Activated naive CD4-positive, alpha-beta T cell treated with Interleukin-2 at 50 U/mL for 16 hours (primary cell): ENCODE data around the gene CCDC110.

Experiments
- DNase-seq: peaks from one replicate; pipeline ENCODE4 v3.0.0-alpha.2; 2020

CCDC110 gene

DNA sequence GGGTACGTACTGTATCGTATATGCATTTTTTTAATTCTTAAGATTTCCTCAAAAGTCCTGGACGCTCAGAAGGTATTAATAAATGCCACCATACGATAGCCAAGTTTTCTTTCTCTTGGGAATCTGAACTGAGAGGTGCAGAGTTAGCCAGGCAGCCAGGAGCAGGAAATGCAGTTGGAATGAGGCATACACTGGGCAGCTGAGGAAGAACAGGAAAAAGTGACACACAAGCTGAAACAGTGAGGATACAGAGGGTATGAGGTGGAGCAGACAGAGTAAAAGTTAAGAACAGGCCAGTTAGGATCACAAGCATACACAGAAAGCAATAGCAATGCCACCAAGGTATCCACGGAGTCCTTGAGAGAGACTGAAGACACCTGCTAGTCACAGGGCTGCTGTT lies 59.1 kb downstream of the CCDC110 start:
- no peak for DNase-seq

DNA sequence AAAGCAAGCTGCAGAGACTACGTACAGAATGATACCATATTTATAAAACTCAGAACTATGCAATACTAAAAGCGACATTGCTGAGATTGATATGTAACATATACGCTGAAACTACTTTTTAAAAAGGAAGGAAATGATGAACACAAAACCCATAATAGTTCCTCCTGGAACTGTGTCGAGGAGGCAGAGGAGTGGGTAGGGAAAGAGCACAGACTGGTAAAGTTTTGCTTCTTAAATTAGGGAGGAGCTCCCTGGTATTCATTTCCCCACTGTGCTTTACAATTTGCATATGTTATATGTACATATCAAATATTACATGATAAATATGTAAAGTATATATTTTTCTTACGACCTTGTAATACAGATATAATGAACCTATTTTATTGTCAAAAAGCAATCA lies 59.7 kb downstream of the CCDC110 start:
- no peak for DNase-seq

DNA sequence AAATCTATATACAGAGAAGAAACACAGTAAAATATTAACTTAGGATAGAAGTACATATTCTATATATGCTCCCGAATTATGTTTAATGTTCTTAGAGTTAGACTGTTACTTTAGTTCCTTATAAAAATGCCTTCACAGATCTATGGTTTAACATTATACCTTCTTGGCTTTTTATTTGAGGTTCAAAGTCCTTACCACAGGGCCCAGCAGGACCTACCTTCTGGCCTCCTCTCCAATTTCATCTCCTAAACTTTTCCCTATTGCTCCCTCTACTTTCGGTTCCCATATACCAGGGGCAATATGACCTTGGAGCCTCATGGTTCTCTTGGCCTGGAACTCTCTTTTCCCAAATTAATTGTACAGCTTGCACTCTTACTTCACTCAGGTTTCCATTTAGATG lies 63.1 kb downstream of the CCDC110 start:
- no peak for DNase-seq

DNA sequence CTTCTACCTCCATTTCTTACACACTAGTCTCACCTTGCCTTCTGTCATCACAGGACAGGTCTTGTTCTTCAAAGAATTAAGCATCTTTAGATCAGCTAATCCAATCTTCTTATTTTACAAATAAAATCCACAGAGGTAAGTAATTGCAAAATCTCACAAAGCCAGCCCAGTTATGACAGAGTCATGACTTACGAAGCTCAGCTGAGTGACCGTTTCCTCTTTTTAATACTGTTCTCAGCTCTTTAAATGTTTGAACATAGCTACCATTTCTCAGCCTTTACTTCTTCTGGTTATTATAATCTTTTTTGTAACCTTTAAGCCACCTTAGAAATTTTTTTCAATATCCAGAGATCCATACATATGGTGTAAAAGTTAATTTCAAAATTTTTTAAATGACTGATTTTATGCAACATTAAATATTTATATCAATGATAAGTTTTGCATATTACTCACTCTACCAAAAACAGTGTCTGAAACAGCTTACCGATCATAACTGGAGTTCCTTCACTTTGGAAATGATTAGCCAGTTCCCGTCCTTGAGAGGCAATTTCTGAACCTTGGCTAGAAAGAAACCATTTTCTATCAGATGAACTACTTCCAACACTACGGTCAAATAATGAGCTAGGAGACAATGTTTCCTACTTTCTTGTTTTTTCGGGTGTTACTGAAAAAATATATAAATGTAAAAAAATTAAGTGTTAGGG lies 66.1 kb downstream of the CCDC110 start:
- no peak for DNase-seq

DNA sequence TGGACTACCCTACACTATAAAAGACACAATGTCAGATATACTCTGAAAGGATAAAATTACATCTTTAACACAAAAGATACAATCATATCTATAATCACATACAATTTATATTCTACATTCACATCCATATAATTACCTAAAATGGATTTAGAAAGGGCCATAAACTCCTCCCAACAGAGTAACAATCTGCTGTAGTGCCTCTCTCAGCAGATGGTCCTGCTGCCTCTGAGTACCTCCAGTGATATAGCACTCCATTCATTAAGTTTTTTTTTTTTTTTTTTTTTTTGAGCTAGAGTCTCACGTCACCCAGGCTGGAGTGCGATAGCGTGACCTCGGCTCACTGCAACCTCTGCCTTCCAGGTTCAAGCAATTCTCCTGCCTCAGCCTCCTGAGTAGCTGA lies 67.5 kb downstream of the CCDC110 start:
- no peak for DNase-seq

DNA sequence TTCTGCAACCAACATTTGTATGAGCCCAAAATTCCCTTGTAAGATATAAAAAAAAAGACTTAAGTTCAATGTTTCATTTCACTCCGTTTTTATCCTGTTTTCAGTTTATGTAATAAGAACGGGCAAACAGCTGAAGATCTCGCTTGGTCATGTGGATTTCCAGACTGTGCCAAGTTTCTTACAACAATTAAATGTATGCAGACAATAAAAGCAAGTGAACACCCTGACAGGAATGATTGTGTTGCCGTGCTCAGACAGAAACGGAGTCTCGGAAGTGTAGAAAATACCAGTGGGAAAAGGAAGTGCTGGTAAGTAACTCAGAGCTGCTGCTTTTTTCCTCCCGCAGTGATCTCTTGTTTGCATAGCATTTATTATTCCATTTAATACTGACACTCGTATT lies 72.1 kb downstream of the CCDC110 start:
- no peak for DNase-seq

DNA sequence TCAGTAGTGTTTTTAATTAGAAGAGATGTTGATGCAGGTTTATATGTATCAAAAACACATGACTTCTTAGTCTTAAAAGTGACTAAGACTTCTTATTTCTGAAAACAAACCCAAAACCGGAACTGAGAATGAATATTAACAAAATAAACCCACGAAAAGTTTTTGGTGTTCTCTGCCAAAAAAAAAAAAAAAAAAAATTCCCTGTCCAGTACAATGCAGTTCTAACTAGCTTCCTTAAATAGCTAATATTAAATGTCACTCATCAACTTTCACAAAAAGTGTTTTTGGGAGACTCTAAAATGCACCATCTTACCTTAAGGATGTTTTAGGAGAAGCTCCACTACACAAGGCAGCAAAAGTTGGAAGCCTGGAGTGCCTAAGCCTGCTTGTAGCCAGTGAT lies 72.9 kb downstream of the CCDC110 start:
- DNase-seq, result no peak

DNA sequence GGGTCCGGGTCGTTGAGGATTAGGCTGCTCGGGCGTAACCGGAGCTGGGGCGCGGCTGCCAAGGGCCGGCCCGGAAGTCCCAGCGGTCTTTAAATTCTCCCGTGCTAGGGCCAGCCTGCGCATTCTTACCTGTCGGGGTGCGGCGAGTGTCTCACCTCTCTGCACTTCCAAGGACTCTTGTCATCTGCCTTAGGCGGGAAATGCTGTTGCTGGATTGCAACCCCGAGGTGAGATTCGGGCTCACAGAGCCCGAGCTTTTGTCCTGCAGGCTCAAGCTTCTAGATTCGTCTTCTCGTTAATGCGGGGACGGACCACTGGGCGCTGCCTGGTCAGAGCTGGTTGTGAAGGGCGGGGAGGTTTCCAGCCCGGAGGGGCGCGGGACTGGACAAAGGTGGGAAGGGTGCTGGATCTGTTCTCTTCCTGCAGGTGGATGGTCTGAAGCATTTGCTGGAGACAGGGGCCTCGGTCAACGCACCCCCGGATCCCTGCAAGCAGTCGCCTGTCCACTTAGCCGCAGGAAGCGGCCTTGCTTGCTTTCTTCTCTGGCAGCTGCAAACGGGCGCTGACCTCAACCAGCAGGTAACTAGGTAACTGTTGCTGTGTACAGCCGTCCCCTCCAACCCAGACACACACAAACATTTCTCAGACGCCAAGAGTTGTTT lies 74.7 kb downstream of the CCDC110 start, which contains the start of gene ANKRD37:
TSS of gene ANKRD37 (plus strand) at position 118 of the 662 bp plus-strand sequence. CDS start at position 201, 83 bp downstream.
- no peak for DNase-seq

DNA sequence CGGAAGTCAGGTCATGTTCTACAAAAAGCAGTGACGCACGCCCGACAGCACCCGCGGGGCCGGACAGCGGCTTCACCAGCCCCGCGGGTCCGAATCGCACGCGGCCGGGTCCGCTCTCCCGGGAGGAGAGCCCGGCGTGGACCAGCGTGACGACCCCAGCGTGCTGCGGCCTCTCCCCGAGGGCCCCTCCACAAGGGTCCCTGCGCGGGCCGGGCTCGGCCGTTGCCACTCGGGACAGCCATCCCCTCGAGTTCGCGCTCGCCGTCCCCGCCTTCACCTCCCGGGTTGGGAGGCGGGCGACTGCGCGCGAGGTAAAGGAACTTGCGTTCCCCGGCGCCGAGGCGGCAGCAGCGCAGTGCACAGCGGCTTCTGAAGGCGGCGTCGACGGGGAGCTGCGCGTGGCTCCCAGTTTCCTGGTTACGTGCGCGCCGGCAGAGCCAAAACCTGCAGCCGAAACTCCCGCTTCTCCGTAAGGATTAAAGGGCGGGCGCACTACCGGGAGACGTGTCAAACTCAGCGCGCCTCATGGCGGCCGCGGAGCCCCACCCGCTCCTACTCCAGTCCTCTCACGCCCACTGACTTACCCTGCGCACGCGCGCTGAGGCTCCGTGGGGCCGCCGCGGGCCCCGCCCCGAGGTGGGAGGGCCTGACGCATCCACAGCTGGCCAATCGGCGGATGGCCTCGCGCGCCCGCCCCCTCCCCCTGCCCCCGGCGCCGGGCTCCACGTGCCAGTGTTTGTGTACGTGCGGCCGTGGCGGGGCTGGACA lies 75.4 kb downstream of the CCDC110 start:
- peak; percentile 98 for DNase-seq

DNA sequence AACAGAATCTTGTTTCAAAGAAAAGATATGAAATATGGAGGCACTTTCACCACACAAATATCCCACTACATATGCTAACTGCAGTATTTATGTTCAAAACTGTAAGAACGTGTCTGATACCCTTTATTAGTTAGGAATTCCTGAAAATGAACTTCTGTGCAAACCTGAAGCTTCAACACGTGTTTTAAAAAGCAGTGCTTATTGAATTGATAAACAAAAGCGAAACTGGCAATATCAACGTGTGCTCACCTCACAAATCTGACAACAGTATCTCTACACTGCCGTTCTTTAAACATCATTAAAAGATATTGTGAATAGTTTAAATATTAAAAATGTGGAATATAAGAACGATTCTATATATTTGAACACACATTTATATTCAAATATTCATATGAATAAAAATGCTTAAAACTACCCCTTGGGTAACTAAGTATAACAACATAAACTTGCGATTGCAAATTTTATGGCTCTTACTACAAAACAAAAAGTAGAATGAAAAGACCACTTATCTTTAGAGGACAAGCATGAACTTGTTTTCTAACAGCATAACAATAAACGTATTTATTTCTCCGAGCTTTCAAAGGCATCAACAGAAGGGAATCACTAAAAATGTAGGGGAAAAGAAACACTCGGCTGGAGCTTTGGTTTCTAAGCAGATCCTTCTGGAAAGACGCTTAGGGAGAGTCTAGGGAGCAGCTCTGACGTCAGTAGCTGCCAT lies 76.1 kb downstream of the CCDC110 start, which contains the start of gene LRP2BP:
TSS of gene LRP2BP (minus strand) at position 687 of the 718 bp plus-strand sequence. CDS start 17,738 bp downstream, outside the sequence.
- no peak for DNase-seq
